PC-3 (cell line): ENCODE data around the gene DNAH17. TPM values are rescaled to one million over a fixed set of nuclear protein-coding genes. Genes with fewer than 3 reads are reported as not detected.

Experiments
- ATAC-seq: fragments of 200-7000 bp; cut with Tn5 transposase; 2 replicates; pipeline ENCODE4 v1.9.1; 2020; ENCODE audit warnings: mild to moderate bottlenecking, moderate library complexity
- BruUV-seq: library from RNA; stranded (reverse); fragments of 400-500 nt; replicated peaks from 2 replicates; lab custom pipeline; 2021; lab: Mats Ljungman, UMichigan
- CTCF ChIA-PET: fragments of 300-600 bp; sonication (Branson Sonifier 250); formaldehyde crosslinking; loops from one replicate; lab custom pipeline; 2022; ENCODE audit warnings: antibody characterized with exemption; lab: Charles Lee
- POLR2A ChIA-PET: fragments of 300-600 bp; sonication (Branson Sonifier 250); formaldehyde crosslinking; loops from one replicate; lab custom pipeline; 2022; ENCODE audit warnings: antibody characterized with exemption; ENCODE audit not compliant: unreplicated experiment; lab: Charles Lee
- DNase-seq: peaks from one replicate; pipeline ENCODE4 v3.0.0-alpha.2; 2015
- H2AFZ ChIP-seq: fragments of 300-600 bp; sonication (generic); 2 replicates; pipeline ENCODE4 v1.6.0; 2016; ENCODE audit warnings: antibody characterized with exemption, low read length
- H3F3A ChIP-seq: fragments of 300-600 bp; sonication (generic); one replicate; pipeline ENCODE4 v1.6.0; 2017; ENCODE audit warnings: antibody characterized with exemption, low read length, control low read depth, mild to moderate bottlenecking; ENCODE audit not compliant: unreplicated experiment
- H3K27ac ChIP-seq: fragments of 300-600 bp; sonication (generic); 2 replicates; pipeline ENCODE4 v1.5.1; 2016; ENCODE audit warnings: mild to moderate bottlenecking, low read length
- H3K27me3 ChIP-seq: fragments of 300-600 bp; sonication (generic); 2 replicates; pipeline ENCODE4 v1.6.1; 2016; ENCODE audit warnings: low read length, mixed read lengths
- H3K36me3 ChIP-seq: fragments of 300-600 bp; sonication (generic); 2 replicates; pipeline ENCODE4 v1.6.1; 2016; ENCODE audit warnings: low read depth, mixed run types, low read length, mixed read lengths
- H3K4me1 ChIP-seq: fragments of 300-600 bp; sonication (generic); 2 replicates; pipeline ENCODE4 v1.5.1; 2016; ENCODE audit warnings: low read length; ENCODE audit not compliant: insufficient read depth
- H3K4me2 ChIP-seq: fragments of 300-600 bp; sonication (generic); 2 replicates; pipeline ENCODE4 v1.6.0; 2016; ENCODE audit warnings: low read length
- H3K4me3 ChIP-seq: fragments of 300-600 bp; sonication (generic); 2 replicates; pipeline ENCODE4 v1.5.1; 2016; ENCODE audit warnings: mild to moderate bottlenecking, low read length, mixed read lengths
- H3K79me2 ChIP-seq: fragments of 300-600 bp; sonication (generic); 2 replicates; pipeline ENCODE4 v1.6.1; 2017; ENCODE audit warnings: low read length, mixed read lengths
- H3K9ac ChIP-seq: fragments of 300-600 bp; sonication (generic); 2 replicates; pipeline ENCODE4 v1.6.0; 2016; ENCODE audit warnings: mild to moderate bottlenecking, low read length
- H3K9me2 ChIP-seq: fragments of 300-600 bp; sonication (generic); replicated peaks from 2 replicates; pipeline ENCODE4 v1.6.1; 2016; ENCODE audit warnings: mixed run types, low read length, mixed read lengths
- H3K9me3 ChIP-seq: fragments of 300-600 bp; sonication (generic); 2 replicates; pipeline ENCODE4 v1.6.1; 2016; ENCODE audit warnings: low read length, mixed read lengths
- H4K20me1 ChIP-seq: fragments of 300-600 bp; sonication (generic); 2 replicates; pipeline ENCODE4 v1.6.1; 2016; ENCODE audit warnings: low read length, mixed read lengths
- EZH2 ChIP-seq: fragments of 300-600 bp; sonication (generic); IDR thresholded peaks from one replicate; pipeline ENCODE4 v1.6.1; 2017; ENCODE audit warnings: antibody characterized with exemption, mild to moderate bottlenecking, low read length; ENCODE audit not compliant: unreplicated experiment
- EZH2phosphoT487 ChIP-seq: fragments of 300-600 bp; sonication (generic); IDR thresholded peaks from 2 replicates; pipeline ENCODE4 v1.6.1; 2018; ENCODE audit warnings: mild to moderate bottlenecking, antibody characterized with exemption, low read length, borderline replicate concordance
- intact Hi-C: fragments of 100-400 bp; cut with micrococcal nuclease; formaldehyde crosslinking; loops from 2 replicates; pipeline ENCODE4 v1.9.0; 2023
- total RNA-seq: library from RNA; depleted of rRNA; stranded (reverse); fragments of >200 nt; gene quantifications from 2 replicates; pipeline ENCODE4 v1.2.3, GENCODE V29; 2014
- TF ChIP-seq, protein P1 (sequence below): fragments of 300-600 bp; sonication (generic); conservative IDR thresholded peaks from 2 replicates; pipeline ENCODE4 v1.5.1; 2017; ENCODE audit warnings: antibody characterized with exemption, low read depth, mild to moderate bottlenecking, low read length

DNAH17 gene
- total RNA-seq, 1 experiment from 2014 or later = 0.04 TPM

DNA sequence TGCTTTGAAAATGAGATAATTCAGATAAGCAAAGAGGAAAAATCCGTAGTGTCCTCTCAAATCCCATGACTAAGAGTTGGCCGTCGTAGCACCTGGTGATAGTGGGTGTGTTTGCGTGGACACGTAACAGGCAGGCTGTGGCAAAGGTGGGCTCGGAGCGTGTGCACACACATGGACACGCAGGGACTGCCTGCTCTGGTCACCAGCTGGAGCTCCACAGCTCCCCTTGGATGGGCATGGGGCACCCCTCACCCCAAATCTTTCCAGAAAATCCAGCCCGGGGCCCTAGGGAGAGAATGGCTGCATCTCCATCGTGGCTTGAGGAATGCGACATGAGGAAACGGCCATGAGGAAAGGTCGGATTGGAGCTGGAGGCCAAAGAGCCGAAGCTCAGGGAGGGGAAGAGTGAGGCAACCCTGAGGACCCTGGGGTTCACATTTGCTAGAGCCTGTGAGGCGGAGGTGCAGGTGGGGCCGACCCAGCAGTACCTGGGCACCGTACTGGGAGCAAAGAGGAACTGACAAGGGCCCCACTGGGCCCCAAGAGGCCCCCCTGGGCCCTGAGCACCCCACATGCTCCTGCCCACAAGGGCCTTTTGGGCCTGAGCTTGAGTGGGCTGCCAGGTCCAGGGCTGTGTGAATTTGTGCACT is 51.6 kb downstream of the DNAH17 start:
- no peaks in the 10 kb centered on the region for H3K36me3 ChIP-seq
- H3K9me2 ChIP-seq = no peaks in the 10 kb centered on the region
- H3K4me2 ChIP-seq = no peak overlapping the region
- H3K27ac ChIP-seq = no peak overlapping the region
- no peaks in the 10 kb centered on the region for H3F3A ChIP-seq
- no peak for ATAC-seq
- no peak overlapping the region for H2AFZ ChIP-seq
- TF ChIP-seq EZH2 (no peak), EZH2phosphoT487 (no peak)
- TF ChIP-seq, protein P1, sequence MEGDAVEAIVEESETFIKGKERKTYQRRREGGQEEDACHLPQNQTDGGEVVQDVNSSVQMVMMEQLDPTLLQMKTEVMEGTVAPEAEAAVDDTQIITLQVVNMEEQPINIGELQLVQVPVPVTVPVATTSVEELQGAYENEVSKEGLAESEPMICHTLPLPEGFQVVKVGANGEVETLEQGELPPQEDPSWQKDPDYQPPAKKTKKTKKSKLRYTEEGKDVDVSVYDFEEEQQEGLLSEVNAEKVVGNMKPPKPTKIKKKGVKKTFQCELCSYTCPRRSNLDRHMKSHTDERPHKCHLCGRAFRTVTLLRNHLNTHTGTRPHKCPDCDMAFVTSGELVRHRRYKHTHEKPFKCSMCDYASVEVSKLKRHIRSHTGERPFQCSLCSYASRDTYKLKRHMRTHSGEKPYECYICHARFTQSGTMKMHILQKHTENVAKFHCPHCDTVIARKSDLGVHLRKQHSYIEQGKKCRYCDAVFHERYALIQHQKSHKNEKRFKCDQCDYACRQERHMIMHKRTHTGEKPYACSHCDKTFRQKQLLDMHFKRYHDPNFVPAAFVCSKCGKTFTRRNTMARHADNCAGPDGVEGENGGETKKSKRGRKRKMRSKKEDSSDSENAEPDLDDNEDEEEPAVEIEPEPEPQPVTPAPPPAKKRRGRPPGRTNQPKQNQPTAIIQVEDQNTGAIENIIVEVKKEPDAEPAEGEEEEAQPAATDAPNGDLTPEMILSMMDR = no peak
- no peak overlapping the region for H3K9ac ChIP-seq
- no peak overlapping the region for H3K4me3 ChIP-seq
- ChIA-PET POLR2A (no interaction called here), CTCF (no interaction called here)
- H3K79me2 ChIP-seq = no peaks in the 10 kb centered on the region
- H4K20me1 ChIP-seq = no peaks in the 10 kb centered on the region
- no peaks in the 10 kb centered on the region for H3K27me3 ChIP-seq
- intact Hi-C loops = no loop called here
- no peaks in the 10 kb centered on the region for H3K9me3 ChIP-seq
- DNase-seq = no peak
- H3K4me1 ChIP-seq = no peaks in the 10 kb centered on the region
- no TSS peak for BruUV-seq

DNA sequence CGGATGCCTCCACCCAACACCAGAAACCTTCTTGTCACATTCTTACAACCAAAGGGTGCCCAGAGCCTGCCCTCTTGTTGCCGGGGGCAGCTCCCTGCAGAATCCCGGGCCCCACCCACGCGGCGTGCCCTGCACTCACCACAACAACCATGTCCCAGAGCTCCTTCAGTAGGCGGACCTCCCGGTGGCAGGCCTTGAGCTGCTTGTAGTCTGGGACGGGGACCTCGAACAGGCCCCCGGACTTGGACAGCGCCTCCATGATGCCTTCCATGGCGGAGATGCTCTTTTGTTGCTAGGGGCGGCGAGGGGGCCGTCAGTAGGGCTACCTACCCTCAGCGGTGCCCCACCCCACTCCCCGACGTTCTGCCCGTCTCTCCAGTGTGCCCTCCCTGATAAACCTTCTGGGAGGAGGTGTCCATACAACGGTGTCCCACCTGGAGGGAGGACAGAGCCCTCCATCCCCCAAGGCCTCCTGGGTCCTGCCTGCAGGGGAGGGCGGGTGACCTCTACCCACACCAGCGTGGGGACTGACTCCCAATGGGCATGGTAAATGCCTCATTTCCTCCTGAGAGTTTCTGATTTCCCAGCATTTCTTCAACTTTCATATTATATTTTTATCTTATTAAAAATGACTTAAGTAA is 52.2 kb downstream of the DNAH17 start:
- DNase-seq (no peak), ATAC-seq (no peak)
- TF ChIP-seq, protein P1 = no peak
- no peak for TF ChIP-seq EZH2phosphoT487
- no peak for TF ChIP-seq EZH2
- no peaks in the 10 kb centered on the region for H3F3A ChIP-seq
- CTCF ChIA-PET = no interaction called here
- H3K27me3 ChIP-seq = no peaks in the 10 kb centered on the region
- BruUV-seq = no TSS peak
- POLR2A ChIA-PET = no interaction called here
- no peaks in the 10 kb centered on the region for H3K79me2 ChIP-seq
- H3K27ac ChIP-seq = no peak overlapping the region
- H3K4me1 ChIP-seq = no peaks in the 10 kb centered on the region
- no peaks in the 10 kb centered on the region for H4K20me1 ChIP-seq
- no peaks in the 10 kb centered on the region for H3K9me2 ChIP-seq
- H2AFZ ChIP-seq = no peak overlapping the region
- H3K9ac ChIP-seq = no peak overlapping the region
- H3K4me2 ChIP-seq = no peak overlapping the region
- intact Hi-C loops = no loop called here
- H3K9me3 ChIP-seq = no peaks in the 10 kb centered on the region
- no peak overlapping the region for H3K4me3 ChIP-seq
- no peaks in the 10 kb centered on the region for H3K36me3 ChIP-seq
